ENCODE results near the gene GFM2.
"Not testable (repeated sequence)": the region's sequence is repeated elsewhere in the genome, so short reads cannot be mapped to it uniquely, and the experiment has no call there.

Gene GFM2

DNA sequence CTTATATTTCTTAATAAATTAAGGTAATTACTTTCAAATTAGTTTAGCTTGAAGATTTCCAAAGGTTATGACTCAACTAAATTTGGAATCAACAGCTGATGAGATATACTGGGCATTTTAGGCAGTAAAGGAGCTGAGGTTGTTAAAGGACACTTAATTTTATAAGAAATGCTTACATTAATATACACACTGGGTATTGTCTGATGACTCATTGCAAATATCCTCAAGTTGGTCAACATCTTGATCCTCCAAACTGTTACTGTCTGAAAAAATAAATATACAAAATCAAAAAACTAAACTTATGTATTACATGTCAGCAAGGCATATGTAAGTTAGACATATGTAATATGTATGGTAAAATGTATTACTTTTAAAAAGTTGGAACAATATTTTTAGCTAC lies 3.4 kb downstream of the GFM2 start:
- in situ Hi-C loops (cut with HindIII; ENCODE audit: low sequenced_read_pairs), result no loop called here
- TF ChIP-seq, protein P1, sequence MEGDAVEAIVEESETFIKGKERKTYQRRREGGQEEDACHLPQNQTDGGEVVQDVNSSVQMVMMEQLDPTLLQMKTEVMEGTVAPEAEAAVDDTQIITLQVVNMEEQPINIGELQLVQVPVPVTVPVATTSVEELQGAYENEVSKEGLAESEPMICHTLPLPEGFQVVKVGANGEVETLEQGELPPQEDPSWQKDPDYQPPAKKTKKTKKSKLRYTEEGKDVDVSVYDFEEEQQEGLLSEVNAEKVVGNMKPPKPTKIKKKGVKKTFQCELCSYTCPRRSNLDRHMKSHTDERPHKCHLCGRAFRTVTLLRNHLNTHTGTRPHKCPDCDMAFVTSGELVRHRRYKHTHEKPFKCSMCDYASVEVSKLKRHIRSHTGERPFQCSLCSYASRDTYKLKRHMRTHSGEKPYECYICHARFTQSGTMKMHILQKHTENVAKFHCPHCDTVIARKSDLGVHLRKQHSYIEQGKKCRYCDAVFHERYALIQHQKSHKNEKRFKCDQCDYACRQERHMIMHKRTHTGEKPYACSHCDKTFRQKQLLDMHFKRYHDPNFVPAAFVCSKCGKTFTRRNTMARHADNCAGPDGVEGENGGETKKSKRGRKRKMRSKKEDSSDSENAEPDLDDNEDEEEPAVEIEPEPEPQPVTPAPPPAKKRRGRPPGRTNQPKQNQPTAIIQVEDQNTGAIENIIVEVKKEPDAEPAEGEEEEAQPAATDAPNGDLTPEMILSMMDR (IDR thresholded peaks at IDR 0.05; ENCODE audit: low read depth, low read length), result no peak
- no peak overlapping the region for H3K4me3 ChIP-seq (ENCODE audit: low read depth, low read length)
- no peak for DNase-seq (ENCODE audit: low read depth, low spot score)

DNA sequence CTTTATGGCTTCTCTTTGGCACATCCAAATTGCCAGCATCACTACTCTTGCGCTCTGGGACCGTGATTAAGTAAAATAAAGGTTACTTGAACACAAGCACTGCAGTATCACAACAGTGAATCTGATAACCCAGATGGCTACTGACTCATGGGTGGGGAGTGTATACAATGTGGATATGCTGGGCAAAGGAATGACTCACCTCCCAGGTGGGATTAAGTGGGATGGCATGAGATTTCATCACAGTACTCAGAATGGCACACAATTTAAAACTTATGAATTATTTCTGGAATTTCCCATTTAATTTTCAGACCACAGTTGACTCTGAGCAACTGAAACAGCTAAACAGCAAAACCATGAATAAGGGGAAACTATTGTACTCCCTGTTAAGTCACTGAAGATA lies 4.3 kb downstream of the GFM2 start:
- TF ChIP-seq, protein P1 (IDR thresholded peaks at IDR 0.05; ENCODE audit: low read depth, low read length), result no peak
- in situ Hi-C loops (cut with HindIII; ENCODE audit: low sequenced_read_pairs), result no loop called here
- no peak overlapping the region for H3K4me3 ChIP-seq (ENCODE audit: low read depth, low read length)
- DNase-seq (ENCODE audit: low read depth, low spot score), result peak; percentile 32

- no peak for DNase-seq (ENCODE audit: low read depth, low spot score)
- in situ Hi-C loops (cut with HindIII; ENCODE audit: low sequenced_read_pairs), result no loop called here
- TF ChIP-seq, protein P1 (IDR thresholded peaks at IDR 0.05; ENCODE audit: low read depth, low read length), result no peak
- H3K4me3 ChIP-seq (ENCODE audit: low read depth, low read length), result no peak overlapping the region
These were observed 5.7 kb downstream of the GFM2 start for GRCh38 chr5:74761241-74761640.

DNA sequence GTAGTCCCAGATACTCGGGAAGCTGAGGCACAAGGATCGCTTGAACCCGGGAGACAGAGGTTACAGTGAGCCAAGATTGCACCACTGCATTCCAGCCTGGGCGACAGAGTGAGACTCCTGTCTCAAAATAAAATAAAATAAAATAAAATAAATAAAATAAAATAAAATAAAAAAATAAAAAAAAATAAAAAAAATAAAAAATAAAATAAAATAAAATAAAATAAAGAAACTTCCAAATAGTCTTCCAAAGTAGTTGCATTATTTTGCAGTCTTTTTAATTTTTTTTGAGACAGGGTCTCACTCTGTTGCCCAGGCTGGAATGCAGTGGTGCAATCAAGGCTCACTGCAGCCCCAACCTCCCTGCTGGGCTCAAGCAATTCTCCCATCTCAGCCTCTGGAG lies 18.2 kb downstream of the GFM2 start:
- DNase-seq (ENCODE audit: low read depth, low spot score); H3K4me3 ChIP-seq (ENCODE audit: low read depth, low read length); in situ Hi-C loops (cut with HindIII; ENCODE audit: low sequenced_read_pairs): not testable (repeated sequence)

GRCh38 chr5:74738406-74738805 lies 28.5 kb downstream of the GFM2 start:
- no peak overlapping the region for H3K4me3 ChIP-seq (ENCODE audit: low read depth, low read length)
- TF ChIP-seq, protein P1 (IDR thresholded peaks at IDR 0.05; ENCODE audit: low read depth, low read length), result no peak
- in situ Hi-C loops (cut with HindIII; ENCODE audit: low sequenced_read_pairs), result no loop called here
- no peak for DNase-seq (ENCODE audit: low read depth, low spot score)

- in situ Hi-C loops (cut with HindIII; ENCODE audit: low sequenced_read_pairs), result no loop called here
- no peak for DNase-seq (ENCODE audit: low read depth, low spot score)
- H3K4me3 ChIP-seq (ENCODE audit: low read depth, low read length), result no peak overlapping the region
- TF ChIP-seq, protein P1 (IDR thresholded peaks at IDR 0.05; ENCODE audit: low read depth, low read length), result no peak
These were observed 30.2 kb downstream of the GFM2 start for GRCh38 chr5:74736759-74737158.

- DNase-seq (ENCODE audit: low read depth, low spot score), result no peak
- TF ChIP-seq, protein P1 (IDR thresholded peaks at IDR 0.05; ENCODE audit: low read depth, low read length), result no peak
- in situ Hi-C loops (cut with HindIII; ENCODE audit: low sequenced_read_pairs), result no loop called here
- no peak overlapping the region for H3K4me3 ChIP-seq (ENCODE audit: low read depth, low read length)
These were observed 41.6 kb downstream of the GFM2 start for GRCh38 chr5:74725331-74725730.

Data from astrocyte of the spinal cord (primary cell).